Neural cell (in vitro differentiated cells): ENCODE data around the gene MYO18B. TPM values are rescaled to one million over a fixed set of nuclear protein-coding genes. Genes with fewer than 3 reads are reported as not detected.

ENCODE experiments used
- H2AFZ ChIP-seq: fragments of 200-600, 300-800 bp; sonication (generic), shearing (Covaris generic); 2 replicates; pipeline ENCODE4 v1.6.0; 2014; ENCODE audit warnings: low read depth, mild to moderate bottlenecking, antibody characterized with exemption, low read length, moderate library complexity
- H3F3A ChIP-seq: fragments of 200-600 bp; shearing (Covaris generic); 2 replicates; pipeline ENCODE4 v1.6.1; 2016; ENCODE audit warnings: mild to moderate bottlenecking, moderate library complexity, mixed read lengths, antibody characterized with exemption, low read length; ENCODE audit not compliant: insufficient read depth, poor library complexity, severe bottlenecking
- H3K27ac ChIP-seq: fragments of 200-600, 300-800 bp; sonication (generic), shearing (Covaris generic); 2 replicates; pipeline ENCODE4 v1.5.1; 2014; ENCODE audit warnings: mild to moderate bottlenecking, low read length, moderate library complexity
- H3K27me3 ChIP-seq: fragments of 300-800, 200-600 bp; sonication (generic), shearing (Covaris generic); 2 replicates; pipeline ENCODE4 v1.6.0; 2014; ENCODE audit warnings: mild to moderate bottlenecking, low read depth, low read length, moderate library complexity; ENCODE audit not compliant: insufficient read depth
- H3K36me3 ChIP-seq: fragments of 300-800, 200-600 bp; sonication (generic), shearing (Covaris generic); 2 replicates; pipeline ENCODE4 v1.5.1; 2014; ENCODE audit warnings: mild to moderate bottlenecking, antibody characterized with exemption, low read length, moderate library complexity; ENCODE audit not compliant: insufficient read depth
- H3K4me2 ChIP-seq: fragments of 300-800, 200-600 bp; sonication (generic), shearing (Covaris generic); 2 replicates; pipeline ENCODE4 v1.6.0; 2014; ENCODE audit warnings: mild to moderate bottlenecking, low read length
- H3K4me3 ChIP-seq: fragments of 300-800, 200-600 bp; sonication (generic), shearing (Covaris generic); 2 replicates; pipeline ENCODE4 v1.5.1; 2014; ENCODE audit warnings: mild to moderate bottlenecking, low read length, moderate library complexity
- H3K79me2 ChIP-seq: fragments of 200-600 bp; shearing (Covaris generic); replicated peaks from 2 replicates; pipeline ENCODE4 v1.6.0; 2014; ENCODE audit warnings: mild to moderate bottlenecking, low read length, moderate library complexity; ENCODE audit not compliant: insufficient read depth
- H3K9ac ChIP-seq: fragments of 300-800, 200-600 bp; sonication (generic), shearing (Covaris generic); 2 replicates; pipeline ENCODE4 v1.6.1; 2016; ENCODE audit warnings: mild to moderate bottlenecking, low read length, mixed read lengths
- H3K9me2 ChIP-seq: fragments of 200-600 bp; shearing (Covaris generic); 2 replicates; pipeline ENCODE4 v1.6.1; 2016; ENCODE audit warnings: mild to moderate bottlenecking, low read length, mixed read lengths; ENCODE audit not compliant: insufficient read depth
- H3K9me3 ChIP-seq: fragments of 200-600, 300-800 bp; sonication (generic), shearing (Covaris generic); 2 replicates; pipeline ENCODE4 v1.6.1; 2016; ENCODE audit warnings: mild to moderate bottlenecking, mixed run types, low read length, moderate library complexity, mixed read lengths
- H4K20me1 ChIP-seq: fragments of 200-600 bp; shearing (Covaris generic); 2 replicates; pipeline ENCODE4 v1.6.1; 2016; ENCODE audit warnings: mild to moderate bottlenecking, mixed run types; ENCODE audit not compliant: insufficient read depth
- CTCF ChIP-seq: fragments of 450-650 bp; IDR thresholded peaks from 2 replicates; pipeline ENCODE4 v1.5.1; 2014; ENCODE audit warnings: antibody characterized with exemption, mild to moderate bottlenecking, moderate library complexity; ENCODE audit not compliant: poor library complexity, severe bottlenecking
- EP300 ChIP-seq: fragments of 450-650 bp; conservative IDR thresholded peaks from 2 replicates; pipeline ENCODE4 v1.6.1; 2014; ENCODE audit warnings: antibody characterized with exemption, mild to moderate bottlenecking, moderate library complexity; ENCODE audit not compliant: poor library complexity, severe bottlenecking
- EZH2 ChIP-seq: fragments of 200-600, 300-800 bp; shearing (Covaris generic), sonication (generic); IDR thresholded peaks from 2 replicates; pipeline ENCODE4 v1.6.1; 2014; ENCODE audit warnings: antibody characterized with exemption, low read length, borderline replicate concordance, mild to moderate bottlenecking; ENCODE audit not compliant: insufficient read depth, poor library complexity, severe bottlenecking
- MXI1 ChIP-seq: fragments of 450-650 bp; conservative IDR thresholded peaks from 2 replicates; pipeline ENCODE4 v1.6.1; 2014; ENCODE audit warnings: antibody characterized with exemption, mild to moderate bottlenecking; ENCODE audit not compliant: poor library complexity, severe bottlenecking
- POLR2AphosphoS5 ChIP-seq: IDR thresholded peaks from 2 replicates; pipeline ENCODE4 v1.6.1; 2012
- RAD21 ChIP-seq: fragments of 450-650 bp; conservative IDR thresholded peaks from 2 replicates; pipeline ENCODE4 v1.6.1; 2014; ENCODE audit warnings: antibody characterized with exemption, mild to moderate bottlenecking, moderate library complexity
- REST ChIP-seq: IDR thresholded peaks from 2 replicates; pipeline ENCODE4 v1.6.1; 2012; ENCODE audit warnings: borderline replicate concordance
- SMC3 ChIP-seq: fragments of 450-650 bp; conservative IDR thresholded peaks from 2 replicates; pipeline ENCODE4 v1.6.1; 2014; ENCODE audit warnings: antibody characterized with exemption, mild to moderate bottlenecking, moderate library complexity; ENCODE audit not compliant: poor library complexity
- TAF1 ChIP-seq: IDR thresholded peaks from 2 replicates; pipeline ENCODE4 v1.6.1; 2012; ENCODE audit warnings: low read depth
- polyA plus RNA-seq: library from polyadenylated mRNA; depleted of rRNA; stranded (reverse); fragments of >200 nt; gene quantifications from 2 replicates; pipeline ENCODE4 v1.2.3, GENCODE V29; 2014

The MYO18B gene
- polyA plus RNA-seq, 1 donor from 2014 or later: 0.71 TPM

GRCh38 chr22:25987948-25988347 is 246.0 kb downstream of the MYO18B start:
- TF ChIP-seq TAF1 (no peak), RAD21 (no peak), EZH2 (no peak)
- H3K4me3 ChIP-seq: no peak overlapping the region
- H2AFZ ChIP-seq: no peak overlapping the region
- H3K9me3 ChIP-seq: no peaks in the 10 kb centered on the region
- H3K36me3 ChIP-seq: no peaks in the 10 kb centered on the region
- no peaks in the 10 kb centered on the region for H3K9me2 ChIP-seq
- H3K4me2 ChIP-seq: no peak overlapping the region
- H4K20me1 ChIP-seq: no peaks in the 10 kb centered on the region
- H3K9ac ChIP-seq: no peak overlapping the region
- no peaks in the 10 kb centered on the region for H3K79me2 ChIP-seq
- no peak overlapping the region for H3K27ac ChIP-seq
- no peaks in the 10 kb centered on the region for H3F3A ChIP-seq
- no peaks in the 10 kb centered on the region for H3K27me3 ChIP-seq

GRCh38 chr22:25990940-25991339 is 249.0 kb downstream of the MYO18B start:
- Histone ChIP-seq H3K9me2 (no peaks in the 10 kb centered on the region), H3K4me3 (peak overlapping the region; percentile 41), H3K79me2 (no peaks in the 10 kb centered on the region), H3K9me3 (no peaks in the 10 kb centered on the region), H3F3A (no peaks in the 10 kb centered on the region), H3K27ac (peak overlapping the region; percentile 70), H2AFZ (no peak overlapping the region), H3K4me2 (peak overlapping the region; percentile 38), H3K9ac (peak overlapping the region; percentile 19), H3K36me3 (no peaks in the 10 kb centered on the region), H4K20me1 (no peaks in the 10 kb centered on the region), H3K27me3 (no peaks in the 10 kb centered on the region)
- TF ChIP-seq RAD21 (peak; percentile 19), CTCF (no peak), MXI1 (no peak), POLR2AphosphoS5 (peak; percentile 90), SMC3 (peak; percentile 23), TAF1 (no peak), EZH2 (no peak), REST (peak; percentile 94), EP300 (peak; percentile 74)

- TF ChIP-seq POLR2AphosphoS5 (no peak), CTCF (no peak), TAF1 (no peak), SMC3 (no peak), EZH2 (no peak), MXI1 (no peak), RAD21 (no peak), EP300 (no peak), REST (no peak)
- Histone ChIP-seq H3K9ac (no peak overlapping the region), H3K79me2 (no peaks in the 10 kb centered on the region), H3K9me2 (no peaks in the 10 kb centered on the region), H3K36me3 (no peaks in the 10 kb centered on the region), H3F3A (no peaks in the 10 kb centered on the region), H3K4me3 (no peak overlapping the region), H3K9me3 (no peaks in the 10 kb centered on the region), H3K27ac (no peak overlapping the region), H4K20me1 (no peaks in the 10 kb centered on the region), H3K4me2 (no peak overlapping the region), H3K27me3 (no peaks in the 10 kb centered on the region), H2AFZ (no peak overlapping the region)
Measured at GRCh38 chr22:25992331-25992730, 250.3 kb downstream of the MYO18B start.
